ENCODE data around the gene MAX.

MAX gene

GRCh38 chr14:65102441-65103149, at the start of gene MAX:
Gene MAX, minus strand, starts transcription at chr14:65102517. Its CDS starts 178 bp downstream, at chr14:65102339.
- peak; percentile 96 for DNase-seq (ENCODE audit: low read depth)

- no peak for DNase-seq (ENCODE audit: low read depth)
These were observed 49.3 kb upstream of the MAX start for GRCh38 chr14:65151609-65151956.

- DNase-seq (ENCODE audit: low read depth): no peak
These were observed 48.7 kb upstream of the MAX start for GRCh38 chr14:65150898-65151608.

- no peak for DNase-seq (ENCODE audit: low read depth)
These were observed 46.8 kb upstream of the MAX start for GRCh38 chr14:65149116-65149515.

GRCh38 chr14:65144170-65144569, 41.9 kb upstream of the MAX start:
- DNase-seq (ENCODE audit: low read depth): no peak

- no peak for DNase-seq (ENCODE audit: low read depth)
These were observed 40.8 kb upstream of the MAX start for GRCh38 chr14:65142914-65143625.

GRCh38 chr14:65142429-65142828, 40.1 kb upstream of the MAX start:
- DNase-seq (ENCODE audit: low read depth): no peak

- DNase-seq (ENCODE audit: low read depth): no peak
These were observed 39.2 kb upstream of the MAX start for GRCh38 chr14:65141523-65141922.

- no peak for DNase-seq (ENCODE audit: low read depth)
These were observed 35.5 kb upstream of the MAX start for GRCh38 chr14:65137648-65138307.

- no peak for DNase-seq (ENCODE audit: low read depth)
These were observed 32.6 kb upstream of the MAX start for GRCh38 chr14:65134651-65135579.

GRCh38 chr14:65132855-65133254, 30.5 kb upstream of the MAX start:
- no peak for DNase-seq (ENCODE audit: low read depth)

- peak; percentile 60 for DNase-seq (ENCODE audit: low read depth)
These were observed 29.0 kb upstream of the MAX start for GRCh38 chr14:65131301-65131701.

- DNase-seq (ENCODE audit: low read depth): no peak
These were observed 25.8 kb upstream of the MAX start for GRCh38 chr14:65128096-65128495.

- DNase-seq (ENCODE audit: low read depth): no peak
These were observed 15.7 kb upstream of the MAX start for GRCh38 chr14:65117769-65118745.

GRCh38 chr14:65115615-65116014, 13.3 kb upstream of the MAX start:
- DNase-seq (ENCODE audit: low read depth): no peak

- DNase-seq (ENCODE audit: low read depth): no peak
These were observed 8.2 kb upstream of the MAX start for GRCh38 chr14:65110525-65110924.

- no peak for DNase-seq (ENCODE audit: low read depth)
These were observed 7.0 kb upstream of the MAX start for GRCh38 chr14:65109357-65109756.

- DNase-seq (ENCODE audit: low read depth): no peak
These were observed 4.9 kb upstream of the MAX start for GRCh38 chr14:65107200-65107599.

- DNase-seq (ENCODE audit: low read depth): no peak
These were observed 4.4 kb upstream of the MAX start for GRCh38 chr14:65106736-65107135.

- DNase-seq (ENCODE audit: low read depth): no peak
These were observed 4.0 kb upstream of the MAX start for GRCh38 chr14:65106316-65106715.
